Adrenal gland (tissue), 5 donors: ENCODE data around the gene UBAC2.

ENCODE experiments used
- POLR2A ChIP-seq, 2 donors: fragments of 450-650 bp; IDR thresholded peaks; one replicate each; pipeline ENCODE4 v1.6.1; 2017; ENCODE audit warnings: antibody characterized with exemption in 2 of 2, mild to moderate bottlenecking in 2 of 2, moderate library complexity in 1 of 2
- TF ChIP-seq, protein P1 (sequence below), 6 experiments: fragments of 450-650 bp in 4 of 6; fragments of 200-600 bp in 2 of 6; sonication (generic) in 1 of 6; IDR thresholded peaks; 1 replicate in 5 of 6; 2 replicates in 1 of 6; pipeline versions ENCODE4 v1.5.1 to v1.8.0; 2016 to 2021; ENCODE audit warnings: antibody characterized with exemption in 6 of 6, mild to moderate bottlenecking in 2 of 6, moderate library complexity in 1 of 6
- donor health status: DM: no; HTN: no; CAD: no.

DNA sequence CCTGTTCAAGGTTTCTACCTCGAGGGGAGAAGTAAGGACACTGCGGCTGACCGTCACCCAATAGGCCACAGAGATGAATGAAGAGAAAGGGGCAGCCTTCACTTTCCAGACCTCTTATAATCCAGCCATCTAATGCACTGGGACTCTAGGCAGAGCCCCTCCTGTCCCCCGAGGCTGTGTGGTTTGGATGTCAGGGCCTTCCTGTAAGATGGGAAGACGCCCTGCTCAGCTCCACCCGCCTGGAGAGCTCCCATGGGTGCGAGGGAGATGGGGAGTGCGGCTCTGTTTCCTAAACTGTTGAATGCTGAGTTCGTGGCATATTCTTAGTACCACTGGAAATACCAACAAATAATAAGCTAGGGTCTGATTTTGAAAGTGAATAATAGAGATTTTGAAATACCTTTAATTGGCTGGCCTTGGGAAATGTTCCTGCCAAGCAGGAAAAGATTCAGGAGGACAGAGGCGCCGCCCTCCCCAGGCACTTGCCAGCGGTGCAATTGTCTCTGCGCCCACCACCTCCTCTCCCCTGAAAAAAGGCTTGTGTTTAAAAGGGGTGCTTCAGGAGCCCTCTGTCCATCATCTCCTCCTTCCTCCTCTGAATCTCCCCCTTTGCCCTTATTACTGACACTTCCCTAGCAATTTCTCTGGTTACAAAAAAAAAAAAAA, 191.9 kb downstream of the UBAC2 start:
- TF ChIP-seq, protein P1, sequence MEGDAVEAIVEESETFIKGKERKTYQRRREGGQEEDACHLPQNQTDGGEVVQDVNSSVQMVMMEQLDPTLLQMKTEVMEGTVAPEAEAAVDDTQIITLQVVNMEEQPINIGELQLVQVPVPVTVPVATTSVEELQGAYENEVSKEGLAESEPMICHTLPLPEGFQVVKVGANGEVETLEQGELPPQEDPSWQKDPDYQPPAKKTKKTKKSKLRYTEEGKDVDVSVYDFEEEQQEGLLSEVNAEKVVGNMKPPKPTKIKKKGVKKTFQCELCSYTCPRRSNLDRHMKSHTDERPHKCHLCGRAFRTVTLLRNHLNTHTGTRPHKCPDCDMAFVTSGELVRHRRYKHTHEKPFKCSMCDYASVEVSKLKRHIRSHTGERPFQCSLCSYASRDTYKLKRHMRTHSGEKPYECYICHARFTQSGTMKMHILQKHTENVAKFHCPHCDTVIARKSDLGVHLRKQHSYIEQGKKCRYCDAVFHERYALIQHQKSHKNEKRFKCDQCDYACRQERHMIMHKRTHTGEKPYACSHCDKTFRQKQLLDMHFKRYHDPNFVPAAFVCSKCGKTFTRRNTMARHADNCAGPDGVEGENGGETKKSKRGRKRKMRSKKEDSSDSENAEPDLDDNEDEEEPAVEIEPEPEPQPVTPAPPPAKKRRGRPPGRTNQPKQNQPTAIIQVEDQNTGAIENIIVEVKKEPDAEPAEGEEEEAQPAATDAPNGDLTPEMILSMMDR (IDR thresholded peaks at IDR 0.05): no peak
- TF ChIP-seq POLR2A (IDR thresholded peaks at IDR 0.05): no peak
